SU-DHL-6 (cell line): Measurements from ENCODE around the gene SCT.

Experiments used
- H2AFZ ChIP-seq: fragments of 200-600 bp; sonication (generic); 2 replicates; pipeline ENCODE4 v1.6.1; 2014; ENCODE audit warnings: low read depth, mild to moderate bottlenecking, moderate library complexity, mixed read lengths, antibody characterized with exemption, low read length; ENCODE audit not compliant: severe bottlenecking
- H3F3A ChIP-seq: fragments of 200-600 bp; shearing (Covaris generic); 2 replicates; pipeline ENCODE4 v1.6.0; 2016; ENCODE audit warnings: antibody characterized with exemption, mild to moderate bottlenecking; ENCODE audit not compliant: insufficient read depth
- H3K27ac ChIP-seq: fragments of 200-600 bp; sonication (generic); 2 replicates; pipeline ENCODE4 v1.5.1; 2016; ENCODE audit warnings: low read depth, mild to moderate bottlenecking, low read length, moderate library complexity, mixed read lengths
- H3K27me3 ChIP-seq: fragments of 200-600 bp; sonication (generic), shearing (Covaris generic); 2 replicates; pipeline ENCODE4 v1.6.0; 2014; ENCODE audit warnings: mild to moderate bottlenecking, low read length
- H3K36me3 ChIP-seq: fragments of 200-600 bp; sonication (generic); 2 replicates; pipeline ENCODE4 v1.6.1; 2014; ENCODE audit warnings: mild to moderate bottlenecking, low read length, mixed read lengths
- H3K4me2 ChIP-seq: fragments of 300-600, 200-600 bp; shearing (Covaris generic), sonication (generic); 2 replicates; pipeline ENCODE4 v1.6.0; 2014; ENCODE audit warnings: low read length, low read depth, mild to moderate bottlenecking; ENCODE audit not compliant: poor library complexity, severe bottlenecking
- H3K4me3 ChIP-seq: fragments of 200-600 bp; sonication (generic); 2 replicates; pipeline ENCODE4 v1.5.1; 2014; ENCODE audit warnings: antibody characterized with exemption, low read length, mild to moderate bottlenecking, mixed read lengths; ENCODE audit not compliant: insufficient read depth, poor library complexity, severe bottlenecking
- H3K79me2 ChIP-seq: fragments of 200-600 bp; sonication (generic); 2 replicates; pipeline ENCODE4 v1.6.1; 2014; ENCODE audit warnings: mild to moderate bottlenecking, low read length, moderate library complexity; ENCODE audit not compliant: insufficient read depth
- H3K9ac ChIP-seq: fragments of 200-600 bp; sonication (generic); 2 replicates; pipeline ENCODE4 v1.7.0; 2014; ENCODE audit warnings: mild to moderate bottlenecking, low read length
- H3K9me2 ChIP-seq: fragments of 200-600 bp; sonication (generic); replicated peaks from 2 replicates; pipeline ENCODE4 v1.6.1; 2014; ENCODE audit warnings: low read length; ENCODE audit not compliant: insufficient read depth
- H3K9me3 ChIP-seq: fragments of 200-600 bp; sonication (generic); 2 replicates; pipeline ENCODE4 v1.6.1; 2014; ENCODE audit warnings: low read length, mixed read lengths; ENCODE audit not compliant: insufficient read depth
- H4K20me1 ChIP-seq: fragments of 200-600 bp; sonication (generic); 2 replicates; pipeline ENCODE4 v1.6.1; 2014; ENCODE audit warnings: low read depth, mild to moderate bottlenecking, antibody characterized with exemption, low read length, moderate library complexity, mixed read lengths
- CTCF ChIP-seq: fragments of 200-600 bp; sonication (generic); IDR thresholded peaks from one replicate; pipeline ENCODE4 v1.5.1; 2017; ENCODE audit warnings: antibody characterized with exemption, mild to moderate bottlenecking, low read length, moderate library complexity; ENCODE audit not compliant: insufficient read depth, poor library complexity, severe bottlenecking
- EZH2phosphoT487 ChIP-seq: fragments of 200-600 bp; sonication (generic), shearing (Covaris generic); conservative IDR thresholded peaks from 2 replicates; pipeline ENCODE4 v1.6.1; 2018; ENCODE audit warnings: mild to moderate bottlenecking, antibody characterized with exemption, low read length, moderate library complexity, mixed read lengths

Gene SCT

DNA sequence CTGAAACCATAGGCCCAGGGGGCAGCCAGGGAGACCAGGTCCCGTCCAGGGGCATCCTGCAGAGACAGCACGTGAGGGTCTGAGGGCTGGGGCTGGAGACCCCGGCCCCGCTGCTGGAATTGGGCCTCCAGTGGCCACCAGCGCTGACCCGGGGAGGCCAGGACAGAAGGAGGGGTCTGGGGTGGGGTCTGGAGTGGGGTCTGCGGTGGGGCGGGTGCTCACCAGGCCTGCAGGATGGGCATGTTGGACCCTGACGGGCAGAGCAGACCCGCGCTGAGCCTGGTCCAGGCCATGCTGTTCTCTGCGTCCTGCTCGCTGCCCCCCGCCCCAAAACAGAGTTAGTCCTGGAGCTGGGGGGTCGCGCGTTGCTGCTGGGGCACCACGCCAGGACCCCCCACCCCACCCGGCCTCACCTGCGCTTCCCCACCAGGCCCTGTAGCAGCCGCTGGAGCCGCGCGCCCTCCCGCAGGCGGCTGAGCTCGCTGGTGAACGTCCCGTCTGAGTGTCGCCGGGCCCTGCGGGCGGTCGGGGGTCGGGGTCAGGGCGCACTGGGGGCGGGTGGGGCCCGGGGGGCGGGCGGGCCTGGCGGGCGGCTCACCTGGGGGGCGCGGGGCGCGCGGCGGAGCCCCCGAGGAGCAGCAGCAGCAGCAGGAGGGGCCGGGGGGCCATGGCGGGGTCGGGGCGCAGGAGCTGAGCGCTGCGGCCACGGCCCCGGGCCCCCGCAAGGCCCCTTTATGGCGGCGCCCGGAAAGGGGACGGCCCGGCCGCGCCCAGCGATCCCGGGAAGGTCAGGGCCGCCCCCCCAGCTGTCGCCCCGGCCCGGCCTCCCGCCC lies at the start of gene SCT:
Gene SCT (minus strand): TSS at position 707 of the 833 bp plus-strand sequence. CDS start 38 bp downstream, at position 669.
- Histone ChIP-seq H4K20me1 (no peaks in the 10 kb centered on the region), H3K4me2 (no peak within 1 kb of the TSS), H3K36me3 (no peaks in the 10 kb centered on the region), H3K4me3 (no peak within 1 kb of the TSS), H2AFZ (no peak within 1 kb of the TSS), H3K27ac (no peak within 1 kb of the TSS), H3K9me2 (no peaks in the 10 kb centered on the region), H3K9ac (no peak within 1 kb of the TSS), H3K9me3 (no peaks in the 10 kb centered on the region), H3K27me3 (no peaks in the 10 kb centered on the region), H3K79me2 (no peaks in the 10 kb centered on the region), H3F3A (0 out of 2 replicates have a peak, but pooled peaks cover 12% of the 10 kb centered on the region)
- TF ChIP-seq EZH2phosphoT487 (no peak), CTCF (no peak)

DNA sequence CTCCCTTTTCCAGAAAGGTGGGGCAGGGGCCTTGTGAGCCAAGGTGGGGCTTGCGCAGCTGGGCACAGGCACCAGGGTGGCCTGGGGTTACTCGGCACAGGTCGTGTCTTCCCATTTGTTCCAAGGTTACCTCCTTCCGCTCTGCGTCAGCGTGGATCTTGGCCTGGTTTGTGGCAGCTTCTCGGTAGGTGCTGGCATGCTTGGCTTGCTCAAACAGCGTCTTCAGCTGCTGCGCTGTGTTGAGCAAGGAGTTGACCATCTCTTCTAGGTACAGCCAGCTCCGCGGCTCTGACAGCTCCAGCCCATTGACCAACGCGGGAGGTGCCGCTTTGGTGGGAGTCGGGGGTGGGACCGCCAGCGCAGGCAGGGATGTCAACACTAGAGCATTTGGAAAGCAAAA lies 47.4 kb upstream of the SCT start:
- H3K9me3 ChIP-seq, result no peaks in the 10 kb centered on the region
- no peaks in the 10 kb centered on the region for H3K9me2 ChIP-seq
- TF ChIP-seq EZH2phosphoT487 (no peak), CTCF (no peak)
- no peak overlapping the region for H3K4me2 ChIP-seq
- no peak overlapping the region for H2AFZ ChIP-seq
- no peaks in the 10 kb centered on the region for H4K20me1 ChIP-seq
- no peak overlapping the region for H3K9ac ChIP-seq
- no peaks in the 10 kb centered on the region for H3K79me2 ChIP-seq
- H3K27me3 ChIP-seq, result no peaks in the 10 kb centered on the region
- no peak overlapping the region for H3K4me3 ChIP-seq
- H3F3A ChIP-seq, result no peaks in the 10 kb centered on the region
- H3K36me3 ChIP-seq, result peaks cover 6% of the 10 kb centered on the region; the same call in 1 of the 2 replicates
- no peak overlapping the region for H3K27ac ChIP-seq

- Histone ChIP-seq H3K79me2 (no peaks in the 10 kb centered on the region), H3K9me3 (no peaks in the 10 kb centered on the region), H3K27ac (no peak overlapping the region), H2AFZ (no peak overlapping the region), H3K9ac (no peak overlapping the region), H3K4me3 (no peak overlapping the region), H3F3A (no peaks in the 10 kb centered on the region), H4K20me1 (no peaks in the 10 kb centered on the region), H3K36me3 (peaks cover 6% of the 10 kb centered on the region; the same call in 1 of the 2 replicates), H3K9me2 (no peaks in the 10 kb centered on the region), H3K27me3 (no peaks in the 10 kb centered on the region), H3K4me2 (no peak overlapping the region)
- TF ChIP-seq CTCF (no peak), EZH2phosphoT487 (no peak)
Observed at GRCh38 chr11:673866-674265, 46.9 kb upstream of the SCT start.
